LNCAP (cell line): ENCODE data around the gene ETS1.

Experiments
- TF ChIP-seq, protein P1 (sequence below): fragments of 450-650 bp; IDR thresholded peaks from 2 replicates; pipeline ENCODE4 v1.5.1; 2017; ENCODE audit warnings: mild to moderate bottlenecking

The ETS1 gene

DNA sequence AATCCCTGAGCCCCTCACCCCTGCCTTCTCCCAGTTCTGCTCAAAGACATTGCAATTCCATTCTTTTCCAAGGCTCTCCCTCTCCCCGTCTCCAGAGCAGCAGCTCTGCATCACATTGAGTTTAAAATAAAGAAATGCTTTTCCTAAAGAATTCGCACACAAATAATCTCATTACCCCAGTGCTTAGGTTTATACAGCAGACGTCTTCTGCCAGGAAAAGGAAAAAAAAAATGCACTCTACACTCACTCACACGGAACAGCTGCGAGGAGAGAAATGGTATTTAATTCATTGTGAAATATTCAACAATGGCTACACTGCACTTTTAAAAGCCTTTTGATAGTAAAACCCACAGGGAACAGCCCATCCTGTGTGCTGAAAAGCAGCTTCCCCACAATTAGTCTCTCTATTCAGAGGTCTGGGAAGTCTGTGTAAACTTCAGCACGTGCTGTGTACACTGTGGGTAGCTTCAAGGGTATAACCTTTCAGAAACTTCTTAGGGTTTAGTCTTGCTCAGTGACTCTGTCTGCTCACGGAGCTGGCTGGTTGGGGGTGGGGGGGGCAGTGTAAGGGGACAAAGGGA lies 42.8 kb downstream of the ETS1 start:
- TF ChIP-seq, protein P1, sequence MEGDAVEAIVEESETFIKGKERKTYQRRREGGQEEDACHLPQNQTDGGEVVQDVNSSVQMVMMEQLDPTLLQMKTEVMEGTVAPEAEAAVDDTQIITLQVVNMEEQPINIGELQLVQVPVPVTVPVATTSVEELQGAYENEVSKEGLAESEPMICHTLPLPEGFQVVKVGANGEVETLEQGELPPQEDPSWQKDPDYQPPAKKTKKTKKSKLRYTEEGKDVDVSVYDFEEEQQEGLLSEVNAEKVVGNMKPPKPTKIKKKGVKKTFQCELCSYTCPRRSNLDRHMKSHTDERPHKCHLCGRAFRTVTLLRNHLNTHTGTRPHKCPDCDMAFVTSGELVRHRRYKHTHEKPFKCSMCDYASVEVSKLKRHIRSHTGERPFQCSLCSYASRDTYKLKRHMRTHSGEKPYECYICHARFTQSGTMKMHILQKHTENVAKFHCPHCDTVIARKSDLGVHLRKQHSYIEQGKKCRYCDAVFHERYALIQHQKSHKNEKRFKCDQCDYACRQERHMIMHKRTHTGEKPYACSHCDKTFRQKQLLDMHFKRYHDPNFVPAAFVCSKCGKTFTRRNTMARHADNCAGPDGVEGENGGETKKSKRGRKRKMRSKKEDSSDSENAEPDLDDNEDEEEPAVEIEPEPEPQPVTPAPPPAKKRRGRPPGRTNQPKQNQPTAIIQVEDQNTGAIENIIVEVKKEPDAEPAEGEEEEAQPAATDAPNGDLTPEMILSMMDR = no peak

DNA sequence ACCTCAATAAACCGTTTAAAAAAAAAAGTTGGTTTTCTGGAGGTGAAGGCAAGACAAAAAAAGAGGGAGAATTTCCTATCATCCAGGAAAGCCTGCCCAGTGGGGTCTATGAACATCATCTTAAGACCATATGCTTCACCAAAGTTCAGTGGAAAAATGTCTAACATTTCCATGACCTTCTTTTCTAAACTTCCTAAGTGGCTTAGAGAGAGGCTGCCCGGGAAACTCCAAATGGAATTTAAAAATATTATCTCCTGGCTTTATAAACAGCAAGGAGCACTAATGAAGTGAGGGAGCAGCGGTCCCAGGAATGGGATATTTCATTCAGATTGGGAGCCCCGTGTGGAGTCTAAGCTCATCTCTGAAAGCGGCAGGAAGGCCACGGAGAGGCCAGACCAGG lies 46.9 kb downstream of the ETS1 start:
- TF ChIP-seq, protein P1 = no peak

DNA sequence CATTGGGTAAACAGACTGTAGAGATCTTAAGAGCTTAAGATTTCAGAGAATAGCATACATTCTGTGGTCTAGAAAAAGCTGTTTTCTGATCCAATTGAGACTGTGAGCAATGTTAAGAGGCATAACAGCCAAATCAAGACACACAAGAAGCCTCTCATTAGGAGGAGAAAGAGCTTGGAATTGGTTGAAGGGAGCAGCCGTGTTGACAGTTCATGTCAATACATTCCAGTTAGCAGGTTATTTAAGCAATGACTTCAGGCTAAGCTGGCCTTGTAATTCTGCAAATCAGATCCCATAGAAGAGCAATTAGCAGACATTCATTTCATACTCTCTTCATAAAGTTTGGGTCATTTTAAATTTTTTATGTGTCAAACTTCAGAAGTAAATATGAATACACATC lies 50.9 kb downstream of the ETS1 start:
- TF ChIP-seq, protein P1 = no peak

DNA sequence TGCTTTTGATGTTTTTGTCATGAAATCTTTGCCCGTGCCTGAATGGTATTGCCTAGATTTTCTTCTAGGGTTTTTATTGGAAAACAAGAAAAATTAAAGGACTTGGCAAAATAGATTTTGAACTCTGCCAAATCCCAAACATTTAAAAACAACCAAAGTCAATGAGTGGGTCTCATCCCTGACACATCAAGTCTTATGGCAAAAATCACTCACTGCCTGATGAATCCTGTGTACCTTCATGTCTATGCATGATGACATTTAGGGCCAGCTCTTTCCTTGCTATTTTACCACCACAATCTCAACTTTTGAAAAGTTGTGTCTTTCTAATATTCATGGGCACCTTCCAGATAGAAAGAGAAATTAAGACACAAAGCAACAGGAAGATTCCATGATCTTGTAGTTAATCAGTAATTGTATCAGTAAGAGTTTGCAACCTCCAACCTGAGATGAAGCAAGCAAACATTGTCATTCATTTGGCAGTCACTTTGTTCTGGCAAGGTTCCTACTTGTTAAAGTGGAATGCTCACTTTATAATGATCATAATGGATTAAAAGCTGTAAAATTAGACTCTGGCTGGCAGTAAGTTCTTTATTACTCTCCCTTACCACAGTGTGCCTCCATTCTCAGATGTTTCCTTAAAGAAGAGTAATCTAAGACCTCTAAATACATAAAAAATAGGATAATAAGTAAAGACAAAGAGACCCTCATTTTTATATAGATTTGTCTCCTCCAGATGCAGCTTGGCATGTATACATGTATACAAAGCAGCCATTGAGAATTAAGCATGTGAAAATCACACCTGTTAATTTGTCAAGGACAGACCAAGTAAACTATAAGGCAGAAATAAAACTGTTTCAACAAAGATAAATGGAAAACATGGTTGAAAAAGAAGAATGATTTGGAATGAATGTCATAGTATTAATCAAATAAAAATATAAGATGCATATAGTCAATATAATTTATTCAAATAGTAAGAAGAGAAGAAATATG lies 51.6 kb downstream of the ETS1 start:
- TF ChIP-seq, protein P1 = no peak

DNA sequence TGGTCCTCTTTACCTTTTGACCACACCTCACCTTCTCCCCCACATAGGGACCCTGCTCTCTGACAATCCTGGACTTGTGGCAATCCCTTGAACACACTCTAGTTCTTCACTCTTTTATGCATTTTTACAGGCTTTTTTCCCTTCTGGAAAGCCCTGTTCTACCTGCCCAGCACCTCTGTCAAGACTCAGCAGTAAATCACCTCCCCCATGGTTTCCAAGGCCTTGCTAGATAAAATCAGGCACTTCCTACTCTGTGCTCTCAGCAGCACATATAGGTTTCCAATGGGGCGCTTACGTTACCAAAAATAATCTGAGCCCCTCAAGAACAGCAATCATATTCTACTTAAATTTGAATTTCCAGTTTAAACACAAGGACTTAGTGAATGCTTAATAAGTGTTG lies 53.9 kb downstream of the ETS1 start:
- TF ChIP-seq, protein P1 = no peak

DNA sequence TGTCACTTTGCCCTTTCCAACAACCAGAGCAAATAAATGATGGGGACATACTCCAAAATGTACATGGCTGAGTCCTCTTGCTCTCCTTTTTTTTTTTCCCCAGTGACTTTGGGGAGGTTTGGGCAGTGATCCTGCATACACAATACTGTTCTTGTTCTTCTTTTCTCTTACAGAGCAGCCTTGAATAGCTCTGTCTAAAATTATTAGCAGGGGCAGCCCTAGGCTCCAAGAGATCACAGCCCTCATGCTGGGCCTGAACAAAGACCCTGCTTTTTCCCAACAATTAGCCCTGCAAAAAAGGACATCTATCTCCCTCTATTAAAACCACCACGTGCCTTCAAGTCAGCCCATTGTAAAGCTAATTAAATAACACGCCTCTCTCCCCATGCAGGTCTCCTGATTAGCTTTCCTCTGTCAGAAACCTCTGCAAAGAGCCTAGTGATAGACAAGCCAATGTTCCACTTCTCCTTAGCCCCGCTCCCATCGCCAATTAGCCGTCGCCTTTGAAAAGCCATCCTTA lies 54.7 kb downstream of the ETS1 start:
- TF ChIP-seq, protein P1 = no peak

DNA sequence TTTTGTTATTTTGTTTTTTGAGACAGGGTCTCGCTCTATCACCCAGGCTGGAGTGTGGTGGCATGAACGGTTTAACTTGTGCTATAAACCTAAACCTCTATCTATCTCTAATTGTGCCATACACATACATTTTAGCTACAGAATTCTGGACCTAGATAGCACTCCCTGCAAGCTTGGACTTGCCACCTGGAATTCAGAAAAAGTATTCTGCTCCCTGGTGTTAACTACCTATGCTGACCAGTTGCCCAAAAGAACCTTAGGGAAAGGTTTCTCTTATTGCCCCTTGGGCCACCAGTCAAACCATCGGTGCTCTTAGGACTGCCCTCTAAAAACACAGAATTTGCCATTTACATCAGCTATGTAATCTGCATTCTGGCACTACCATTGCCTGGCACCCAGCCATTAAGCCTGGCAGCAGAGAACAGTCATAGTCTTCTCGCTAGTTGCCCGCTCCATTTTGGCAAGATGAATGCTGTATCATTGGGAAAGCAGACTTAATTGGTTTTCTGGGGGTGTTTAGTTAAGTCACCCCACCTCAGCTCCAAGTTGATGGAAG lies 55.3 kb downstream of the ETS1 start:
- TF ChIP-seq, protein P1 = no peak
